Mammary epithelial cell (primary cell): Measurements from ENCODE around the gene GALNT11.
"Not testable (repeated sequence)": the region's sequence is repeated elsewhere in the genome, so short reads cannot be mapped to it uniquely, and the experiment has no call there.

Experiments
- CTCF ChIP-seq, 2 donors: IDR thresholded peaks in 1 of 2; conservative IDR thresholded peaks in 1 of 2; 2 replicates each; pipeline ENCODE4 v1.5.1; 2011 to 2012; ENCODE audit warnings: inconsistent platforms in 2 of 2, low read length in 2 of 2, mild to moderate bottlenecking in 2 of 2, control low read depth in 1 of 2, low read depth in 1 of 2; ENCODE audit not compliant: insufficient read depth in 1 of 2; ENCODE audit errors: extremely low read depth in 1 of 2
- EZH2 ChIP-seq: IDR thresholded peaks from 2 replicates; pipeline ENCODE4 v1.6.1; 2012; ENCODE audit warnings: low read length, inconsistent platforms, borderline replicate concordance

GRCh38 chr7:152065800-152066344 lies 40.4 kb downstream of the GALNT11 start:
- TF ChIP-seq CTCF (conservative IDR thresholded peaks at IDR 0.05 in 1 of 2, IDR thresholded peaks at IDR 0.05 in 1 of 2; ENCODE audit: extremely low read depth in 1 of 2, insufficient read depth in 1 of 2, low read depth in 1 of 2, low read length in 2 of 2); EZH2: not testable (repeated sequence)
